AG09319 (cell line): Measurements from ENCODE around the gene WDR6.

Source experiments
- DNase-seq: peaks from one replicate; pipeline ENCODE4 v3.0.0-alpha.2; 2010; ENCODE audit warnings: low read depth; ENCODE audit errors: extremely low read depth
- TF ChIP-seq, protein P1 (sequence below): IDR thresholded peaks from 2 replicates; pipeline ENCODE4 v1.5.1; 2011; ENCODE audit warnings: low read depth, mild to moderate bottlenecking, inconsistent platforms, low read length, moderate library complexity

The WDR6 gene

GRCh38 chr3:49034650-49035049 is 27.5 kb downstream of the WDR6 start:
- no peak for DNase-seq
- TF ChIP-seq, protein P1, sequence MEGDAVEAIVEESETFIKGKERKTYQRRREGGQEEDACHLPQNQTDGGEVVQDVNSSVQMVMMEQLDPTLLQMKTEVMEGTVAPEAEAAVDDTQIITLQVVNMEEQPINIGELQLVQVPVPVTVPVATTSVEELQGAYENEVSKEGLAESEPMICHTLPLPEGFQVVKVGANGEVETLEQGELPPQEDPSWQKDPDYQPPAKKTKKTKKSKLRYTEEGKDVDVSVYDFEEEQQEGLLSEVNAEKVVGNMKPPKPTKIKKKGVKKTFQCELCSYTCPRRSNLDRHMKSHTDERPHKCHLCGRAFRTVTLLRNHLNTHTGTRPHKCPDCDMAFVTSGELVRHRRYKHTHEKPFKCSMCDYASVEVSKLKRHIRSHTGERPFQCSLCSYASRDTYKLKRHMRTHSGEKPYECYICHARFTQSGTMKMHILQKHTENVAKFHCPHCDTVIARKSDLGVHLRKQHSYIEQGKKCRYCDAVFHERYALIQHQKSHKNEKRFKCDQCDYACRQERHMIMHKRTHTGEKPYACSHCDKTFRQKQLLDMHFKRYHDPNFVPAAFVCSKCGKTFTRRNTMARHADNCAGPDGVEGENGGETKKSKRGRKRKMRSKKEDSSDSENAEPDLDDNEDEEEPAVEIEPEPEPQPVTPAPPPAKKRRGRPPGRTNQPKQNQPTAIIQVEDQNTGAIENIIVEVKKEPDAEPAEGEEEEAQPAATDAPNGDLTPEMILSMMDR, result no peak

- DNase-seq, result no peak
- TF ChIP-seq, protein P1, result no peak
These were observed 28.1 kb downstream of the WDR6 start for GRCh38 chr3:49035281-49035680.

GRCh38 chr3:49053543-49053942 is 46.4 kb downstream of the WDR6 start:
- TF ChIP-seq, protein P1, result no peak
- DNase-seq, result no peak

- DNase-seq, result no peak
- TF ChIP-seq, protein P1, result no peak
These were observed 47.2 kb downstream of the WDR6 start for GRCh38 chr3:49054344-49054862.

DNA sequence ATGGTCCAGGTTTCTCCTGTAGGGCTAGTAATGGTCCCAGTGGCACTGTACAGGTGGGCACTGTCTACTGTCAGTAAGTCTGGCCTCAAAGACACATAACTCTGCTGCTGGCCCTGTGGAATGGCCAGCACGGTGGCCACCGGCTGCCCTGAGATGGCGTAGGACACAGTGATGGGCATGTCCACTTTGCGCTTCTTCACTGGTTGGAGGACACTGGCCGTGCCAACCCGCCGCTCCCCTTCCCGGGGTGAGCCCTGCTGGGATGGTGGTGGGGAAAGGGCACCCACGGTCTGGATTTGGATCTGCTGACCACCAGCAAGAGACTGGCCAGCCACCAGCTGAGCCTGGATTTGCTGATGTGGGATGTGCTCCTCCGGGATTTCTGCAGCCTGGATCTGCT is 50.1 kb downstream of the WDR6 start:
- no peak for DNase-seq
- TF ChIP-seq, protein P1, result no peak

GRCh38 chr3:49058011-49058410 is 50.8 kb downstream of the WDR6 start:
- DNase-seq, result no peak
- TF ChIP-seq, protein P1, result no peak
